Breast epithelium (tissue), 3 donors: ENCODE data around the gene TCN2.

Source experiments
- POLR2A ChIP-seq: fragments of 450-650 bp; IDR thresholded peaks from one replicate; pipeline ENCODE4 v1.6.1; 2016; ENCODE audit warnings: antibody characterized with exemption, mild to moderate bottlenecking, moderate library complexity
- TF ChIP-seq, protein P1 (sequence below), 3 donors: fragments of 450-650 bp; IDR thresholded peaks; one replicate each; pipeline ENCODE4 v1.5.1; 2016 to 2017; ENCODE audit warnings: antibody characterized with exemption in 3 of 3, mild to moderate bottlenecking in 3 of 3, moderate library complexity in 3 of 3

DNA sequence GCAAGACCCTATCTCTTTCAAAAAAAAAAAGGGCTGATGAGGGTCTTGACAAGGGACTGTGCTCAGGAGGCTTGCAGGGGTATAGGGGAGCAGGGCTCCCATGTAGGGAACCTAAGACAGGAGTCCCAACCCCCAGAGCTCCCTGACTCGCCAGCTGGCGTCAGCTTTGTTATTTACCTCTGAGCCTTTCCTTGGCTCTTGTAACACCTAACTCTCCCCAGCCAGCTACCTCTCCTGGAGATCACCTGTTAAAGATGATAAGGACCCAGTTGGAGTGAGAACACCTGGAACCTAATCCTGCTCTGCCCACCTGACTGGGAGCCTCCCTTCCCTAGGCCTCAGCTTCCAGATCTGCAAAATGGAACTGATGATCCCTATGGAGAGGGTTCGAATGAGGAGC, 41.9 kb downstream of the TCN2 start:
- TF ChIP-seq, protein P1, sequence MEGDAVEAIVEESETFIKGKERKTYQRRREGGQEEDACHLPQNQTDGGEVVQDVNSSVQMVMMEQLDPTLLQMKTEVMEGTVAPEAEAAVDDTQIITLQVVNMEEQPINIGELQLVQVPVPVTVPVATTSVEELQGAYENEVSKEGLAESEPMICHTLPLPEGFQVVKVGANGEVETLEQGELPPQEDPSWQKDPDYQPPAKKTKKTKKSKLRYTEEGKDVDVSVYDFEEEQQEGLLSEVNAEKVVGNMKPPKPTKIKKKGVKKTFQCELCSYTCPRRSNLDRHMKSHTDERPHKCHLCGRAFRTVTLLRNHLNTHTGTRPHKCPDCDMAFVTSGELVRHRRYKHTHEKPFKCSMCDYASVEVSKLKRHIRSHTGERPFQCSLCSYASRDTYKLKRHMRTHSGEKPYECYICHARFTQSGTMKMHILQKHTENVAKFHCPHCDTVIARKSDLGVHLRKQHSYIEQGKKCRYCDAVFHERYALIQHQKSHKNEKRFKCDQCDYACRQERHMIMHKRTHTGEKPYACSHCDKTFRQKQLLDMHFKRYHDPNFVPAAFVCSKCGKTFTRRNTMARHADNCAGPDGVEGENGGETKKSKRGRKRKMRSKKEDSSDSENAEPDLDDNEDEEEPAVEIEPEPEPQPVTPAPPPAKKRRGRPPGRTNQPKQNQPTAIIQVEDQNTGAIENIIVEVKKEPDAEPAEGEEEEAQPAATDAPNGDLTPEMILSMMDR (IDR thresholded peaks at IDR 0.05), result no peak
- TF ChIP-seq POLR2A, result no peak
